GM12891 (cell line): ENCODE data around the gene ARL5B.
"Not testable (repeated sequence)": the region's sequence is repeated elsewhere in the genome, so short reads cannot be mapped to it uniquely, and the experiment has no call there.

Experiments
- POLR2A ChIP-seq: IDR thresholded peaks from 2 replicates; pipeline ENCODE4 v1.6.1; 2011; ENCODE audit warnings: low read depth, low read length, control low read depth
- SPI1 ChIP-seq: IDR thresholded peaks from 2 replicates; pipeline ENCODE4 v1.6.1; 2011; ENCODE audit warnings: low read depth, low read length, control low read depth

DNA sequence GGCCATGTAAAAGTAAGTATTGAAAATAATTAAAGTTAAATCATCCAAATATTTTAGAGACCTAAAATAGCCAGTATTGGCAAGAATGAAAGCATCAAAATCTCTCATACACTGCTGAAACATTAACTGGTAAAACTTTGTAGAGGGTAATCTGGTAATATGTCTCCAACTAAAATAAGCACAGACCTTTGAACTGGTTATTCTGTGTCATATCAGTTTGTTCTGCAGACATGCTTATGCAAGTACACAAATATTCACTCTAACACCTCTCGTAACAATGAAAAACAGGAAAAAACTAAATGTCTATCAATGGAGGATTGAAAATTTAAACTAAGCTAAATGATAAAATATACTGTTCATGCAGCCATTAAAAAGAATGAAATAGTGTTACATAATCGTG, 19.5 kb upstream of the ARL5B start:
- TF ChIP-seq POLR2A, SPI1: not testable (repeated sequence)
